IMR-90 (cell line): ENCODE data around the gene ASXL1. TPM values are rescaled to one million over a fixed set of nuclear protein-coding genes. Genes with fewer than 3 reads are reported as not detected.

Experiments
- ATAC-seq: fragments of 200-7000 bp; cut with Tn5 transposase; 2 replicates; pipeline ENCODE4 v1.9.1; 2020; ENCODE audit warnings: low read depth, mild to moderate bottlenecking, moderate library complexity
- BruUV-seq: library from RNA; stranded (reverse); fragments of 400-500 nt; replicated peaks from 2 replicates; lab custom pipeline; 2021; lab: Mats Ljungman, UMichigan
- CTCF ChIA-PET: fragments of 300-600 bp; formaldehyde crosslinking; extraction: SDS; loops from one replicate; lab custom pipeline; 2021; ENCODE audit warnings: antibody characterized with exemption; lab: Yijun Ruan, JAX
- POLR2A ChIA-PET: fragments of 300-600 bp; sonication (Branson Sonifier 250); formaldehyde crosslinking; loops from one replicate; lab custom pipeline; 2022; ENCODE audit warnings: antibody characterized with exemption; ENCODE audit not compliant: unreplicated experiment; lab: Charles Lee
- DNase-seq: peaks from one replicate; pipeline ENCODE4 v3.0.0; 2013
- H2AFZ ChIP-seq: replicated peaks from 2 replicates; pipeline ENCODE3; 2013; ENCODE audit warnings: low read length, mild to moderate bottlenecking; ENCODE audit not compliant: poor library complexity
- H2AK5ac ChIP-seq: 2 replicates; pipeline ENCODE4 v1.6.1; 2013; ENCODE audit warnings: low read depth, low read length, inconsistent platforms
- H2AK9ac ChIP-seq: replicated peaks from 2 replicates; pipeline ENCODE3; 2013; ENCODE audit warnings: mild to moderate bottlenecking, low read depth, low read length, moderate library complexity; ENCODE audit not compliant: poor library complexity
- H2BK120ac ChIP-seq: 2 replicates; pipeline ENCODE4 v1.6.1; 2013; ENCODE audit warnings: low read depth, low read length, inconsistent platforms
- H2BK15ac ChIP-seq: 3 replicates; pipeline ENCODE4 v1.6.1; 2013; ENCODE audit warnings: low read depth, low read length, inconsistent platforms
- H2BK20ac ChIP-seq: 2 replicates; pipeline ENCODE4 v1.6.1; 2013; ENCODE audit warnings: low read depth, mild to moderate bottlenecking, inconsistent platforms, low read length, moderate library complexity
- H2BK5ac ChIP-seq: 2 replicates; pipeline ENCODE4 v1.6.1; 2013; ENCODE audit warnings: mild to moderate bottlenecking, low read depth, low read length, inconsistent platforms; ENCODE audit not compliant: poor library complexity, severe bottlenecking
- H3K14ac ChIP-seq: replicated peaks from 2 replicates; pipeline ENCODE4 v1.6.1; 2013; ENCODE audit warnings: low read depth, low read length, inconsistent platforms
- H3K18ac ChIP-seq: 2 replicates; pipeline ENCODE4 v1.6.1; 2013; ENCODE audit warnings: low read depth, low read length, control low read depth
- H3K23ac ChIP-seq: 2 replicates; pipeline ENCODE4 v1.6.1; 2013; ENCODE audit warnings: low read depth, low read length, inconsistent platforms
- H3K27ac ChIP-seq: 2 replicates; pipeline ENCODE4 v1.5.1; 2013; ENCODE audit warnings: mild to moderate bottlenecking, control low read depth, low read length; ENCODE audit not compliant: insufficient read depth
- H3K27me3 ChIP-seq: 2 replicates; pipeline ENCODE4 v1.6.1; 2013; ENCODE audit warnings: low read length; ENCODE audit not compliant: control insufficient read depth, insufficient read depth
- H3K36me3 ChIP-seq: 2 replicates; pipeline ENCODE4 v1.6.1; 2013; ENCODE audit warnings: low read length, mixed read lengths; ENCODE audit not compliant: control insufficient read depth, insufficient read depth
- H3K4ac ChIP-seq: 2 replicates; pipeline ENCODE4 v1.6.1; 2013; ENCODE audit warnings: low read depth, low read length, inconsistent platforms
- H3K4me1 ChIP-seq: 2 replicates; pipeline ENCODE4 v1.6.1; 2013; ENCODE audit warnings: low read length, mixed read lengths; ENCODE audit not compliant: control insufficient read depth, insufficient read depth
- H3K4me2 ChIP-seq: 2 replicates; pipeline ENCODE4 v1.6.1; 2013; ENCODE audit warnings: low read depth, mild to moderate bottlenecking, control low read depth, low read length, moderate library complexity
- H3K4me3 ChIP-seq: 2 replicates; pipeline ENCODE4 v1.5.1; 2013; ENCODE audit warnings: low read depth, mild to moderate bottlenecking, control low read depth, low read length, moderate library complexity; ENCODE audit not compliant: insufficient read depth
- H3K56ac ChIP-seq: 2 replicates; pipeline ENCODE4 v1.6.1; 2013; ENCODE audit warnings: low read length, inconsistent platforms; ENCODE audit not compliant: insufficient read depth; ENCODE audit errors: extremely low read depth
- H3K79me1 ChIP-seq, 2 experiments: 2 replicates each; pipeline ENCODE4 v1.6.1; 2013; ENCODE audit warnings: low read length in 2 of 2, inconsistent platforms in 1 of 2, low read depth in 1 of 2
- H3K9ac ChIP-seq: 2 replicates; pipeline ENCODE4 v1.6.1; 2013; ENCODE audit warnings: low read depth, low read length, control low read depth
- H3K9me1 ChIP-seq: 2 replicates; pipeline ENCODE4 v1.6.1; 2013; ENCODE audit warnings: low read length, inconsistent platforms; ENCODE audit not compliant: insufficient read depth
- H3K9me3 ChIP-seq: 2 replicates; pipeline ENCODE4 v1.6.1; 2013; ENCODE audit warnings: low read length; ENCODE audit not compliant: control insufficient read depth, insufficient read depth
- H4K20me1 ChIP-seq: 2 replicates; pipeline ENCODE4 v1.6.1; 2013; ENCODE audit warnings: low read length, inconsistent platforms; ENCODE audit not compliant: insufficient read depth
- H4K5ac ChIP-seq: 2 replicates; pipeline ENCODE4 v1.6.1; 2013; ENCODE audit warnings: mild to moderate bottlenecking, low read depth, low read length, control low read depth
- H4K8ac ChIP-seq, 2 experiments: 2 replicates each; pipeline ENCODE4 v1.6.1; 2013; ENCODE audit warnings: low read depth in 2 of 2, low read length in 2 of 2, control low read depth in 1 of 2, inconsistent platforms in 1 of 2
- H4K91ac ChIP-seq: 2 replicates; pipeline ENCODE4 v1.6.1; 2013; ENCODE audit warnings: low read depth, low read length, inconsistent platforms; ENCODE audit not compliant: insufficient read depth
- FOS ChIP-seq: fragments of 150-350 bp; IDR thresholded peaks from 2 replicates; pipeline ENCODE4 v1.6.1; 2016; ENCODE audit warnings: low read depth, low read length
- MXI1 ChIP-seq: IDR thresholded peaks from 2 replicates; pipeline ENCODE4 v1.6.1; 2012; ENCODE audit warnings: low read depth, mild to moderate bottlenecking, low read length, moderate library complexity, borderline replicate concordance
- POLR2A ChIP-seq: IDR thresholded peaks from 2 replicates; pipeline ENCODE4 v1.6.1; 2012; ENCODE audit warnings: mild to moderate bottlenecking, low read depth, low read length
- WGBS, 2 experiments: methylation state at CpG; one replicate each; pipeline versions ENCODE4 v1.1.5 to v1.1.7; 2013; ENCODE audit warnings: missing lambda C conversion rate in 2 of 2; ENCODE audit not compliant: insufficient read length in 1 of 2; ENCODE audit errors: extremely low coverage in 2 of 2; 5-methylcytosine and 5-hydroxymethylcytosine counted together
- dilution Hi-C: fragments of 300-500 bp; cut with HindIII; formaldehyde crosslinking; loops from one replicate; pipeline ENCODE4 v1.14.3; 2018; ENCODE audit warnings: low sequenced_read_pairs; ENCODE audit not compliant: unreplicated experiment
- in situ Hi-C: fragments of 300-500 bp; cut with MboI; formaldehyde crosslinking; loops from 3 replicates; pipeline ENCODE4 v1.14.3; 2019; ENCODE audit warnings: low sequenced_read_pairs, inconsistent platforms, mixed read lengths
- intact Hi-C: fragments of 100-400 bp; cut with micrococcal nuclease; formaldehyde crosslinking; loops from 2 replicates; pipeline ENCODE4 v1.10.0; 2022
- polyA plus RNA-seq, 3 experiments: library from polyadenylated mRNA; depleted of rRNA; stranded (reverse); fragments of >200 nt; gene quantifications; 2 replicates each; pipeline ENCODE4 v1.2.3, GENCODE V29; 2012; ENCODE audit warnings: low replicate concordance in 1 of 3
- total RNA-seq: library from RNA; depleted of rRNA; stranded (reverse); fragments of >200 nt; gene quantifications from 2 replicates; pipeline ENCODE4 v1.2.3, GENCODE V29; 2012
- TF ChIP-seq, protein P1 (sequence below): fragments of 150-350 bp; IDR thresholded peaks from 2 replicates; pipeline ENCODE4 v1.6.1; 2016; ENCODE audit warnings: low read depth, mild to moderate bottlenecking, low read length, moderate library complexity, borderline replicate concordance

ASXL1 gene
- total and polyA plus RNA-seq, 2 of the 4 experiments (the other 2 are of a cell fraction): 29.9 to 37.1 TPM

DNA sequence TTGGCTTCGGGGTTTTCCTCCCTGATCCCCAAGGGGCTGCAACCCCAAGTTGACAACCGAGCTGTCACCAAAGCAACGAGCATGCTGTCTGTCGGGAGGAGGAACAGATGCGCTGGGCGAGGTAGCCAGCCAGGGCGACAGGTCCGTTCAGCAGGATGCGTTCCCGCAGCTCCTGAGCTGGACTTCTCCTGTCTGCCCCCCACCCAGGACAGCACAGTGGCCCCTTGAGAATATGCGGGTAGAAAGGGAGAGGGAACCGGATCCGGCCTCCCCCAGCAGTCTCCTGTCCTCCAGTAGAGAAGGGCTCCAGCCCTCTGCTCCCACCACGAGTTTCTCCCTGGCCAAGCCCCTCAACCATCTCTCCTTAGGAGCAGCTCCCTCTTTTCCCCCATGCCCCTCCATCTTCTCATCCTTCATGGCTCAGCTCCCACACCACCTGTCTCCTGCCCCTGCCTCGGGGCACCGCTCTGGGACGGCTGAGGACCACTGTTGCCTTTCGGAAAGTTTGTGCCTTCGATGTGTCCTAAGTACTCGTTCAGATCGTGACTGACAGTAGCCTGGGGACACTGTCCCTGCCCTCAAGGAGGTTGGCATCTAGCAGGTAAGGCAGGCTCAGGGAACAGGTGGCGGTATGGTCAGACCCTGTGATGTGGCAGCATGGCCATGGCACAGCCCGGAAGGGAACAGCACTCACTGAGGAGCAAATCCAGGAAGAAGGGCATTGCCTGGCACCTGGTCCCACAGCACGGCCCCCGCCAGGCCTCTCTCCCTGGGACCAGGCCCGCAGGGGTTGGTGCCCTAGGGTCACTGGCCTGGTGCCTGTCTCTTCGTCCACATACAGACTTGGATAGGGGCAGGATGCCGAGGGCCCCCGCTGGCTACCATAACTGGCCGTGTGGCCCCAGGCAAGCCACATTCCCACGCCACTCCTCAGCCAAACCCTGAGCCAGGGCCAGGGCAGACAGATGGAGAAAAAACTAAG lies 96.3 kb downstream of the ASXL1 start:
- H3K27me3 ChIP-seq: no peaks in the 10 kb centered on the region
- H3K36me3 ChIP-seq: peaks cover 58% of the 10 kb centered on the region
- no peak overlapping the region for H3K27ac ChIP-seq
- H3K14ac ChIP-seq: no peak overlapping the region
- TF ChIP-seq, protein P1, sequence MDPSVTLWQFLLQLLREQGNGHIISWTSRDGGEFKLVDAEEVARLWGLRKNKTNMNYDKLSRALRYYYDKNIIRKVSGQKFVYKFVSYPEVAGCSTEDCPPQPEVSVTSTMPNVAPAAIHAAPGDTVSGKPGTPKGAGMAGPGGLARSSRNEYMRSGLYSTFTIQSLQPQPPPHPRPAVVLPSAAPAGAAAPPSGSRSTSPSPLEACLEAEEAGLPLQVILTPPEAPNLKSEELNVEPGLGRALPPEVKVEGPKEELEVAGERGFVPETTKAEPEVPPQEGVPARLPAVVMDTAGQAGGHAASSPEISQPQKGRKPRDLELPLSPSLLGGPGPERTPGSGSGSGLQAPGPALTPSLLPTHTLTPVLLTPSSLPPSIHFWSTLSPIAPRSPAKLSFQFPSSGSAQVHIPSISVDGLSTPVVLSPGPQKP: no peak
- TF ChIP-seq POLR2A (no peak), FOS (no peak), MXI1 (no peak)
- no peak overlapping the region for H2AK9ac ChIP-seq
- no peak overlapping the region for H4K5ac ChIP-seq
- H4K91ac ChIP-seq: no peak overlapping the region
- no peak overlapping the region for H3K9ac ChIP-seq
- H2BK5ac ChIP-seq: no peak overlapping the region
- dilution Hi-C loops (no loop called here), intact Hi-C loops (no loop called here), in situ Hi-C loops (no loop called here)
- H3K4me3 ChIP-seq: no peak overlapping the region
- ChIA-PET CTCF (no interaction called here), POLR2A (no interaction called here)
- no peak for ATAC-seq
- no peak overlapping the region for H2AFZ ChIP-seq
- H3K9me1 ChIP-seq: peaks cover 13% of the 10 kb centered on the region; the same call in 1 of the 2 replicates
- no peak overlapping the region for H3K4ac ChIP-seq
- H3K79me1 ChIP-seq: peaks cover 34 to 45% of the 10 kb centered on the region in 2 experiments
- H3K18ac ChIP-seq: no peak overlapping the region
- H3K23ac ChIP-seq: no peak overlapping the region
- H2BK15ac ChIP-seq: no peak overlapping the region
- no peak overlapping the region for H2BK20ac ChIP-seq
- no peak overlapping the region for H2BK120ac ChIP-seq
- no peak overlapping the region for H3K4me2 ChIP-seq
- no TSS peak for BruUV-seq
- peaks cover 11% of the 10 kb centered on the region for H3K4me1 ChIP-seq
- no peak overlapping the region for H3K56ac ChIP-seq
- H4K8ac ChIP-seq: no peak overlapping the region
- H3K9me3 ChIP-seq: no peaks in the 10 kb centered on the region
- no peak overlapping the region for H2AK5ac ChIP-seq
- 87% methylated on average over 20 of the region's 31 CpGs; no CpG with 5 or more reads in 1 of the 2 experiments for WGBS, 2 experiments
- no peak for DNase-seq
- peaks cover 34% of the 10 kb centered on the region for H4K20me1 ChIP-seq
